GDM1 (cell line): Measurements from ENCODE around the gene SLC4A2.
"Not testable (repeated sequence)": the region's sequence is repeated elsewhere in the genome, so short reads cannot be mapped to it uniquely, and the experiment has no call there.

Experiments used
- DNase-seq: peaks from one replicate; lab custom pipeline; 2025; lab: John Stamatoyannopoulos, UW

Gene SLC4A2

GRCh38 chr7:151025924-151026671 is 33.3 kb upstream of the SLC4A2 start:
- no peak for DNase-seq

DNA sequence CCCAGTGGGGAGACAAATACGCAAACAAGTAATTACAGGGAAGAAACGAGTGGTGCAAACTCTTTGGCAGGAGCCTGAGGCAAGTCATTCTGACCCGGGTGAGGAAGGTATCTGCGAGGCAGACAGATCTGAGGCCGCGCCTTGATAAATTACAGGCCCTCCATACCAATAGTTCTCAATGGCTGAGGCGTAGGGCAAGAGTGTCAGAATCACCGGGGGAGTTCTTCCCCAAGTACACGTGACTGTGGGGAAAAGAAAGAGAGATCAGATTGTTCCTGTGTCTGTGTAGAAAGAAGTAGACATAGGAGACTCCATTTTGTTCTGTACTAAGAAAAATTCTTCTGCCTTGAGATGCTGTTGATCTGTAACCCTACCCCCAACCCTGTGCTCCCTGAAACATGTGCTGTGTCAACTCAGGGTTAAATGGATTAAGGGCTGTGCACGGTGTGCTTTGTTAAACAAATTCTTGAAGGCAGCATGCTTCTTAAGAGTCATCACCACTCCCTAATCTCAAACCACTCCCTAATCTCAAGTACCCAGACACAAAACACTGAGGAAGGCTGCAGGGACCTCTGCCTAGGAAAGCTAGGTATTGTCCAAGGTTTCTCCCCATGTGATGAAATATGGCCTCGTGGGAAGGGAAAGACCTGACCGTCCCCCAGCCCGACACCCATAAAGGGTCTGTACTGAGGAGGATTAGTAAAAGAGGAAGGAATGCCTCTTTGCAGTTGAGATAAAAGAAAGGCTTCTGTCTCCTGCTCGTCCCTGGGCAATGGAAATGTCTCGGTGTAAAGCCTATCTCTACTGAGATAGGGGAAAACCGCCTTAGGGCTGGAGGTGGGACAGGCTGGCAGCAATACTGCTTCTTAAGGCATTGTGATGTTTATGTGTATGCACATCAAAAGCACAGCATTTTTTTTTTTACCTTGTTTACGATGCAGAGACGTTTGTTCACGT is 32.3 kb upstream of the SLC4A2 start:
- not testable (repeated sequence) for DNase-seq

- not testable (repeated sequence) for DNase-seq
These were observed 31.7 kb upstream of the SLC4A2 start for GRCh38 chr7:151027728-151028130.

GRCh38 chr7:151028131-151028947 is 31.1 kb upstream of the SLC4A2 start, which contains the start of gene ABCB8:
ABCB8 (plus strand) TSS chr7:151028450; CDS start chr7:151028516, 66 bp downstream.
- DNase-seq: peak; percentile 97

GRCh38 chr7:151028948-151029501 is 30.4 kb upstream of the SLC4A2 start:
- no peak for DNase-seq

GRCh38 chr7:151031011-151031410 is 28.4 kb upstream of the SLC4A2 start:
- DNase-seq: no peak

- no peak for DNase-seq
These were observed 26.2 kb upstream of the SLC4A2 start for GRCh38 chr7:151032936-151033863.

- no peak for DNase-seq
These were observed 25.5 kb upstream of the SLC4A2 start for GRCh38 chr7:151033864-151034249.

DNA sequence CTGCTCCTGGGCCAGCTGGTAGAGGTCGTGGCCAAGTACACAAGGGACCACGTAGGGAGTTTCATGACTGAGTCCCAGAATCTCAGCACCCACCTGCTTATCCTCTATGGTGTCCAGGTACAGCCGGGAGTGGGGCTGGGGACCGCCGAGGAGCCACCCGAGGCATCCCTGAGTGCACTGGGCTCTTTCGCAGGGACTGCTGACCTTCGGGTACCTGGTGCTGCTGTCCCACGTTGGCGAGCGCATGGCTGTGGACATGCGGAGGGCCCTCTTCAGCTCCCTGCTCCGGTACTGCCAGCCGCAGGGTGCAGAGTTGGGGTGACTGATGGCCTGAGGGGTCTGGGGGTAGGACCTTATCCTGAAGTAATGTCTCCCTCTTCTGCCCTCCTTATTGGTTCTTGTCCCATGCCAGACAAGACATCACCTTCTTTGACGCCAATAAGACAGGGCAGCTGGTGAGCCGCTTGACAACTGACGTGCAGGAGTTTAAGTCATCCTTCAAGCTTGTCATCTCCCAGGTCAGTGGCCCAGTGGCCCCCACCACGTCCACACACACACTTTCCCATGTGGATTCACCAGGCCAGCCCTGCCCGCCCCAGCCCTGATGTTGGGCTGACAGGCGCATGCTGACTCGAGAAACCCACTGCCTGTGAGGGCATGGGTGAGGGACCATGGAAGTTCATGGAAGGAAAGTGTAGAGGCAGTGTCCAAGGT is 24.9 kb upstream of the SLC4A2 start:
- no peak for DNase-seq

GRCh38 chr7:151035026-151035717 is 24.2 kb upstream of the SLC4A2 start:
- DNase-seq: no peak

DNA sequence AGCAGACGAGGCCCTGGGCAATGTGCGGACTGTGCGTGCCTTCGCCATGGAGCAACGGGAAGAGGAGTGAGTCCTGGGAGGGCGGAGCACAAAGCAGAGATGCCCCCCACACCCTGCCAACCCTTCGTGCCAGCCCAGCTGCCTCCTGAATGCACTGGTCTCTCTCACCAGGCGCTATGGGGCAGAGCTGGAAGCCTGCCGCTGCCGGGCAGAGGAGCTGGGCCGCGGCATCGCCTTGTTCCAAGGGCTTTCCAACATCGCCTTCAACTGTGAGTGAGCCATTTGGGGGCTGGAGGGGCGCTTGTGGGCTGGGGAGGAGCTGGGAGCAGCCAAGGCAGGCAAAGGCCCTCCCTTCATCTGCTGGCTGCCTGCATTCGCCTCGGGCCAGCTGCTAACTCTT is 23.5 kb upstream of the SLC4A2 start:
- no peak for DNase-seq

- peak; percentile 78 for DNase-seq
These were observed 20.2 kb upstream of the SLC4A2 start for GRCh38 chr7:151038951-151039849.

DNA sequence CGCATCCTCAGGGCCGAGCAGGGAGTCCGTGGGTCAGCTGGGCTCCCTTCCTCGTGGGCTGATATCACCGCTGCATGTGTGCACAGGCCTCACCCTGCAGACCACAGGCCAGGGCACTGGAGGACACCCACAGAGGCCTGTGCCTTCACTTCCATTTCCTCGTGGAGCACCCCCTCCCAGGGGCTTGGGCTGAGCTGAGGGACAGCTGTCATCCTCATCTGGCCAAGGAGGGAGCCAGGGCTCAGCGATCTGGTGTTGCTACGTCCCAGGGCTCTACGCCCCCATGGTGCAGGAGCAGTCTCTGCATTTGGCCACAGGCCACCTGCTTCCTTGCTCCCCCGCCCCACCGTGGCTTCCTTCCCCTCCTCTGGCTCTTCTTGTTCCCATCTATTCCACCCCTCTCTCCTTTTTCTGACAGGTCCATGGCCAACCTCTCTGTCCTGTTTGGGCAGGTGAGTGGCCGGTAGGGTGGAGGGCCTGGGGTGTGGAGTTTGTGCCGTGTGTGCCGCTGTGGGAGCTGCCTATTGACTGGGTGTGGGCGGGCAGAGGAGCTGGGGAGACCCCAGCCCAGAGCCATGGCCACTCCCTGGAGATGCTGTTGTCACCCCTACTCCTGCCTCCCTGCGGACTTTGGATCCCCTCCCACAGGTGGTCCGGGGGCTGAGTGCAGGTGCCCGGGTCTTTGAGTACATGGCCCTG is 19.4 kb upstream of the SLC4A2 start:
- peak; percentile 30 for DNase-seq

GRCh38 chr7:151040616-151041375 is 18.6 kb upstream of the SLC4A2 start:
- no peak for DNase-seq

DNA sequence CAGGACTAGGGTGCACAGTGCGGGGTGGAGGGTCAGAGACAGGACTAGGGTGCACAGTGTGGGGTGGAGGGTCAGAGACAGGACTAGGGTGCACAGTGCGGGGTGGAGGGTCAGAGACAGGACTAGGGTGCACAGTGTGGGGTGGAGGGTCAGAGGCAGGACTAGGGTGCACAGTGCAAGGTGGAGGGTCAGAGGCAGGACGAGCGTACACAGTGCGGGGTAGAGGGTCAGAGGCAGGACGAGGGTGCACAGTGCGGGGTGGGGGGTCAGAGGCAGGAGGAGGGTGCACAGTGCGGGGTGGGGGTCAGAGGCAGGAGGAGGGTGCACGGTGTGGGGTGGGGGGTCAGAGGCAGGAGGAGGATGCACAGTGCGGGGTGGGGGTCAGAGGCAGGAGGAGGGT is 15.9 kb upstream of the SLC4A2 start:
- not testable (repeated sequence) for DNase-seq

DNA sequence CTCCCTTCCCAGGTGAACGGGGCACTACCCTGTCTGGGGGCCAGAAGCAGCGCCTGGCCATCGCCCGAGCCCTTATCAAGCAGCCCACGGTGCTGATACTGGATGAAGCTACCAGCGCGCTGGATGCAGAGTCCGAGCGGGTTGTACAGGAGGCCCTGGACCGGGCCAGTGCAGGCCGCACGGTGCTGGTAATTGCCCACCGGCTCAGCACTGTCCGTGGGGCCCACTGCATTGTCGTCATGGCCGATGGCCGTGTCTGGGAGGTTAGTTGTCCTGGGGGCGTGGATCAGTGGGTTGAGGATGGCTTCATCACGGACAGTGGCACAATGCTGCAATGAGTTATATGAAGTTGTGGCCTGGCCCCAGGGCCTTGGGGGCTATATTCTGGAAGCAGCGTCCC is 15.4 kb upstream of the SLC4A2 start:
- DNase-seq: no peak

DNA sequence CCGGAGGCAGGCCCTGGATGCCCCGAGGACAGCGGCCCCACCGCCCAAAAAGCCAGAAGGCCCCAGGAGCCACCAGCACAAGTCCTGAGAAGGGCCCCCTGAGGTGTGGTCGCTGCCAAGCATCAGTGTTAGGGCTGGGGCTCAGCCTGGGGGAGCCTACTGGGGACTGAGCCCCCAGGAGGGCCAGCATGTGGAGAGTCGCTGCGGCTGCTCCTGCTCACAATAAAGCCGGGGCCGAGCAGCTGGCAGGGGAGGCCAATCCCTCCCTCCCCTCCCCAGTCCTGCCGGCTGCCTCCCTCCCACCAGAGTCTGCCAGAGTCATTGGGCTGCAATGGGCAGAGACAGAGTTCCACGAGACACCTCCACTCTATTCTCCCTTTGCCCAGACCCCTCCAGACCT is 14.1 kb upstream of the SLC4A2 start:
- no peak for DNase-seq
